Smooth muscle cell (in vitro differentiated cells): ENCODE measurements around the gene SLITRK4. TPM values are rescaled to one million over a fixed set of nuclear protein-coding genes. Genes with fewer than 3 reads are reported as not detected.
A peak's percentile ranks its signal among the peaks of the same experiment; 100 is the strongest.

Experiments
- DNase-seq: peaks from one replicate; lab custom pipeline; 2025; ENCODE audit not compliant: unreplicated experiment; lab: John Stamatoyannopoulos, UW
- H2AFZ ChIP-seq: fragments of 200-600 bp; sonication (generic); 2 replicates; pipeline ENCODE4 v1.6.0; 2016; ENCODE audit warnings: antibody characterized with exemption, low read depth, mild to moderate bottlenecking
- H3F3A ChIP-seq: fragments of 200-600 bp; sonication (generic); 2 replicates; pipeline ENCODE4 v1.6.0; 2017; ENCODE audit warnings: antibody characterized with exemption, low read depth
- H3K27ac ChIP-seq: fragments of 200-600 bp; sonication (generic); 2 replicates; pipeline ENCODE4 v1.5.1; 2016; ENCODE audit warnings: low read depth, mild to moderate bottlenecking
- H3K27me3 ChIP-seq: fragments of 200-600 bp; sonication (generic); 2 replicates; pipeline ENCODE4 v1.6.1; 2016; ENCODE audit warnings: low read depth, mild to moderate bottlenecking
- H3K36me3 ChIP-seq: fragments of 200-600 bp; sonication (generic); 2 replicates; pipeline ENCODE4 v1.5.1; 2016; ENCODE audit warnings: low read depth
- H3K4me1 ChIP-seq: fragments of 200-600 bp; sonication (generic); 2 replicates; pipeline ENCODE4 v1.5.1; 2016; ENCODE audit warnings: low read depth
- H3K4me2 ChIP-seq: fragments of 200-600 bp; sonication (generic); 2 replicates; pipeline ENCODE4 v1.6.0; 2016; ENCODE audit warnings: mild to moderate bottlenecking
- H3K4me3 ChIP-seq: fragments of 200-600 bp; sonication (generic); 2 replicates; pipeline ENCODE4 v1.5.1; 2016; ENCODE audit warnings: mild to moderate bottlenecking
- H3K79me2 ChIP-seq: fragments of 200-600 bp; sonication (generic); 2 replicates; pipeline ENCODE4 v1.6.0; 2016; ENCODE audit warnings: low read depth, mild to moderate bottlenecking
- H3K9ac ChIP-seq: fragments of 200-600 bp; sonication (generic); 2 replicates; pipeline ENCODE4 v1.6.0; 2016; ENCODE audit warnings: low read depth
- H3K9me3 ChIP-seq: fragments of 200-600 bp; sonication (generic); replicated peaks from 2 replicates; pipeline ENCODE4 v1.5.1; 2016; ENCODE audit warnings: low read depth
- H4K20me1 ChIP-seq: fragments of 200-600 bp; sonication (generic); 2 replicates; pipeline ENCODE4 v1.6.0; 2016; ENCODE audit warnings: low read depth
- WGBS: methylation state at CpG from one replicate; pipeline ENCODE4 v1.1.7; 2016; ENCODE audit warnings: low lambda C conversion rate; 5-methylcytosine and 5-hydroxymethylcytosine counted together
- polyA plus RNA-seq: library from polyadenylated mRNA; unstranded; fragments of >200 nt; fragmentation: Nextera tagmentation; extraction: Ambion mirVana; gene quantifications from 2 replicates; pipeline ENCODE4 v1.2.1, GENCODE V29; 2016
- total RNA-seq: library from RNA; depleted of rRNA; stranded (reverse); fragments of >200 nt; gene quantifications from 2 replicates; pipeline ENCODE4 v1.2.3, GENCODE V29; 2014
- TF ChIP-seq, protein P1 (sequence below): fragments of 200-600 bp; sonication (generic); IDR thresholded peaks from 2 replicates; pipeline ENCODE4 v1.5.1; 2017; ENCODE audit warnings: borderline replicate concordance, mild to moderate bottlenecking, antibody characterized with exemption; ENCODE audit not compliant: insufficient read depth, poor library complexity, severe bottlenecking

SLITRK4 gene
- total and polyA plus RNA-seq, 2 experiments from 2014 or later: 16.0 to 25.1 TPM

DNA sequence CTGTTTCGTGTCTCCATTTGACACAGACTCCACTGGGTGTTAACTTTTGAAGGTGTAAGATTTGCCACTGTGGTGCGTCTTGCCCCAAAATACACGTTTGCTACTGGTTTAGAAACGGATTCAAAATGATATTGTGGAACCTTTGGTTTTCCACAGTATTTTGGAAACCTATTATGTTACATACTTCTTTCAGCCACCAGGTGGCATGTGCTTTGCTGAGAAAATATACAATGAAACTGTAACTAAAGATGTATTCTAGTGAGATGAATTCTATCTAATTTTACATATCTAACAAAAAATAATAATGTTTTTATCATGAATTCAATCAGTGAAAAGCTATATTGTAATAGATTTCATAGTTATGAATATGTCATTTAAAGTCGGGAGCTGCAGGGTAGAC, 28.4 kb upstream of the SLITRK4 start:
- WGBS: 35% methylated on average over 5 of the region's 5 CpGs
- H4K20me1 ChIP-seq: no peaks in the 10 kb centered on the region
- no peaks in the 10 kb centered on the region for H3K79me2 ChIP-seq
- no peaks in the 10 kb centered on the region for H3K9me3 ChIP-seq
- no peak overlapping the region for H3K4me2 ChIP-seq
- no peaks in the 10 kb centered on the region for H3K4me1 ChIP-seq
- H3K27ac ChIP-seq: no peak overlapping the region
- no peak overlapping the region for H2AFZ ChIP-seq
- no peaks in the 10 kb centered on the region for H3F3A ChIP-seq
- TF ChIP-seq, protein P1, sequence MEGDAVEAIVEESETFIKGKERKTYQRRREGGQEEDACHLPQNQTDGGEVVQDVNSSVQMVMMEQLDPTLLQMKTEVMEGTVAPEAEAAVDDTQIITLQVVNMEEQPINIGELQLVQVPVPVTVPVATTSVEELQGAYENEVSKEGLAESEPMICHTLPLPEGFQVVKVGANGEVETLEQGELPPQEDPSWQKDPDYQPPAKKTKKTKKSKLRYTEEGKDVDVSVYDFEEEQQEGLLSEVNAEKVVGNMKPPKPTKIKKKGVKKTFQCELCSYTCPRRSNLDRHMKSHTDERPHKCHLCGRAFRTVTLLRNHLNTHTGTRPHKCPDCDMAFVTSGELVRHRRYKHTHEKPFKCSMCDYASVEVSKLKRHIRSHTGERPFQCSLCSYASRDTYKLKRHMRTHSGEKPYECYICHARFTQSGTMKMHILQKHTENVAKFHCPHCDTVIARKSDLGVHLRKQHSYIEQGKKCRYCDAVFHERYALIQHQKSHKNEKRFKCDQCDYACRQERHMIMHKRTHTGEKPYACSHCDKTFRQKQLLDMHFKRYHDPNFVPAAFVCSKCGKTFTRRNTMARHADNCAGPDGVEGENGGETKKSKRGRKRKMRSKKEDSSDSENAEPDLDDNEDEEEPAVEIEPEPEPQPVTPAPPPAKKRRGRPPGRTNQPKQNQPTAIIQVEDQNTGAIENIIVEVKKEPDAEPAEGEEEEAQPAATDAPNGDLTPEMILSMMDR: peak; percentile 51
- no peak overlapping the region for H3K4me3 ChIP-seq
- no peaks in the 10 kb centered on the region for H3K36me3 ChIP-seq
- no peak overlapping the region for H3K9ac ChIP-seq
- DNase-seq: no peak
- H3K27me3 ChIP-seq: no peaks in the 10 kb centered on the region

DNA sequence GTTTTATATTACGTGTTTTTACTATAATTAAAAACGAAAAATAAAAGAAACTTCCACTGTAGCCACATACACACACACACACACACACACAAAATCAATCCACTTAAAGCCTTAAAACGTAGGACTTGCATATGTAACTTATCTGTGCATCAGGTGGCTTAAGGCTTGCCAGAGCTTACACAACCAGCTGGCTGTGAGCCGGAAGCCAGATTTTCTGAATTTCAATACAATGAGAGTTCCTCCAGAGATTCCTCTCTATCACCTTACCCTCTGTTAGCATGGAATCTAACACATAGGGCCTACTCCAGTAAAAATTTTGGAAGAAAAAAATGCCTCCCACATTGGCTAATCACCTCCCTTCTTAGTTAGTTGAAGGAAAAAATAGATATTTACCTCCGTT, 27.9 kb upstream of the SLITRK4 start:
- no peak overlapping the region for H3K27ac ChIP-seq
- no peaks in the 10 kb centered on the region for H3K36me3 ChIP-seq
- WGBS: 44% methylated on average over 5 of the region's 5 CpGs
- TF ChIP-seq, protein P1: no peak
- no peaks in the 10 kb centered on the region for H3K4me1 ChIP-seq
- H3K4me2 ChIP-seq: no peak overlapping the region
- no peaks in the 10 kb centered on the region for H3K27me3 ChIP-seq
- no peaks in the 10 kb centered on the region for H3K79me2 ChIP-seq
- H3K9ac ChIP-seq: no peak overlapping the region
- no peak for DNase-seq
- H3K9me3 ChIP-seq: no peaks in the 10 kb centered on the region
- H3F3A ChIP-seq: no peaks in the 10 kb centered on the region
- H3K4me3 ChIP-seq: no peak overlapping the region
- no peak overlapping the region for H2AFZ ChIP-seq
- H4K20me1 ChIP-seq: no peaks in the 10 kb centered on the region

DNA sequence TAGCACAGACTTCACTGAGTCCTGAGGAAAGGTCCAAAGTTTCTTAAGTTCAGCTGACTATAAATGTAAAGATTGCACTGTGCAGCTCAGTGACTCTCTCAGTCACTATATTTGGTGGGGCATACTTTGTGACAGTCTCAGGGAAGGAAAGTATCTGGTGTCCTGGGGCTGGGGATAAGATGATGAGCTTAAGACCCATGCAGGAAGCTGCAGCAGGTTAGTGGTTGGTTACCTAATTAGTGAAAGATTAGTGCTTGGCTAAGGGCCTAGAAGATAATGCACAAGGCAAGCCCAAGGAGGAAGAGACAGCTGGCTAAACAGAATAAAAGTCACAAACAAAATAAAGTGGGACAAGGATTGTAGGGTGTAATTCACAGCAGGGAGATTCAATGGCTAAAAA, 25.4 kb upstream of the SLITRK4 start:
- Histone ChIP-seq H3F3A (no peaks in the 10 kb centered on the region), H3K4me3 (no peak overlapping the region), H3K79me2 (no peaks in the 10 kb centered on the region), H3K4me1 (no peaks in the 10 kb centered on the region), H3K27me3 (no peaks in the 10 kb centered on the region), H3K36me3 (no peaks in the 10 kb centered on the region), H3K4me2 (no peak overlapping the region), H2AFZ (no peak overlapping the region), H3K9ac (no peak overlapping the region), H3K9me3 (no peaks in the 10 kb centered on the region), H3K27ac (no peak overlapping the region), H4K20me1 (no peaks in the 10 kb centered on the region)
- TF ChIP-seq, protein P1: no peak
- DNase-seq: no peak

DNA sequence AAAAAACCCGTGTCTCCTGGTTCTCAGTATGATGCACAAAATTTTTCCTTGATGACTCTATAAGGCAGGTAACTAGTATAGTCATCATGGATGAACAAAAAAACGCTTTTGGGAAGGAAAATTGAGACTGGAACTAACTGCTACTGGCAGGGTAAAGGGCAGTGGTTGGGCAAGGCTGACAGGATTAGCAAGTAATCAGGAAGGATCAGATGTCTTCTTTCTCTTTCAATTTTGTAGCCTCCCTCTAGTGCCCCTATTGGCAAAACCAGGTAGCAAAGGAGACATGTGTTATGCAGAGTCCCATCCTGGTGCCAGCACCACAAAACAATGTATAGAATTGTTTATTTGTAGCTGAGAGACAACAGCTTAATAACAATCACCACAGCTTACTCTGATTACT, 12.8 kb upstream of the SLITRK4 start:
- no peaks in the 10 kb centered on the region for H3K27me3 ChIP-seq
- DNase-seq: no peak
- H2AFZ ChIP-seq: no peak overlapping the region
- H4K20me1 ChIP-seq: no peaks in the 10 kb centered on the region
- H3K36me3 ChIP-seq: no peaks in the 10 kb centered on the region
- H3F3A ChIP-seq: no peaks in the 10 kb centered on the region
- no peaks in the 10 kb centered on the region for H3K79me2 ChIP-seq
- no peaks in the 10 kb centered on the region for H3K9me3 ChIP-seq
- no peak overlapping the region for H3K27ac ChIP-seq
- H3K4me1 ChIP-seq: no peaks in the 10 kb centered on the region
- 37% methylated on average over 2 of the region's 2 CpGs for WGBS
- H3K4me2 ChIP-seq: no peak overlapping the region
- H3K9ac ChIP-seq: no peak overlapping the region
- H3K4me3 ChIP-seq: no peak overlapping the region
- TF ChIP-seq, protein P1: peak; percentile 11
